ENCODE data around the gene DGCR6. TPM values are rescaled to one million over a fixed set of nuclear protein-coding genes. Genes with fewer than 3 reads are reported as not detected.
"Not testable (repeated sequence)": the region's sequence is repeated elsewhere in the genome, so short reads cannot be mapped to it uniquely, and the experiment has no call there.

The DGCR6 gene
- polyA plus RNA-seq, 10 donors = 34.3 to 94.2 (median 79.4) TPM

DNA sequence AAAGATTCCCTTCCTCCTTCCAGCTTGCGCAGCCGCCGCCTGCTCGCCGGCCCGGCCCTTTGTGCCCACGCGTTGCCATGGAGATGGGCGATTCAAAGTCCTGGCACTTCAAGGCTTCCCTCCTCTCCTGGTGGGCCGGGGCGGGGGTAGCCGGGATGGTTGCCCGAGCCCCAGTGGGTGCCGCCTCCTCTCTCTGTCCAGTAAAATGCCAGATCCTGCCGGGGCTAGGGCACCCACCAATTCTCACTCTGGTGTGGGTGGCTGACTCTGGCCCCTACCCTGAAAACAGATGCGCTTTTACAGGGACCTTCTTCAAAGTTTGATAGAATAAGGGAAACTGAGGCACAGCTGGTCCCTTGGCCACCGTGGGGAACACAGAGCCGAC lies 52.2 kb downstream of the DGCR6 start:
- DNase-seq = not testable (repeated sequence)

DNA sequence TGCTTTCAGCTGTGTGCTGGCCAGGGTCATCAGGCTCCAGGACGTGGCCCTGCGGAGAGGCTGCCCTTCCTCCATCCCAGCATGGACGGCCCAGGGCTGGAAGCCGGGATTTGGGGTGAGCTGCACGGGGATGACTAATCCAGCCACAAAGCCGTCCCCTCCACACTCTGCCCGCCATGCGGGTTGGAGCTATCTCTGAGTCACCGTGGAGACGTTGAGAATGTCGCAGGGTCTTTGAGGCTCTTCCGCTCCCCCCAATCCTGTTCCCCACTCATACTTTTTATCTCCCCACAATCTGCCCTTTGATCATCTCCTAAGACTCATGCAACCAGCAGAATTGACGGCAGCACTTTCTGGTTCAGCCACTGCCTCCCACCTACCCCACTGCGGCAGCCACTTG lies 52.6 kb downstream of the DGCR6 start:
- not testable (repeated sequence) for DNase-seq

- DNase-seq = not testable (repeated sequence)
Observed at GRCh38 chr22:18959266-18959665, 53.1 kb downstream of the DGCR6 start.

- not testable (repeated sequence) for DNase-seq
Observed at GRCh38 chr22:18959741-18960140, 53.6 kb downstream of the DGCR6 start.

- not testable (repeated sequence) for DNase-seq
Observed at GRCh38 chr22:18960166-18960820, 54.2 kb downstream of the DGCR6 start.

GRCh38 chr22:18961201-18961600 lies 55.1 kb downstream of the DGCR6 start:
- not testable (repeated sequence) for DNase-seq

Other genes starting within 250 kb of the DGCR6 start
- 10 to 100 TPM in 1 of 10 donors, 1 to 10 TPM in 9; 2.9 to 11.6 (median 6.1) TPM for gene PRODH, start 30.0 kb downstream of the DGCR6 start, polyA plus RNA-seq (ENCODE audit: insufficient read length in 10 of 10)
- gene DGCR2, start 216.1 kb downstream of the DGCR6 start, polyA plus RNA-seq (ENCODE audit: insufficient read length in 10 of 10) = 10 to 100 TPM; 37.0 to 59.6 (median 48.1) TPM
- gene TSSK2, start 225.0 kb downstream of the DGCR6 start, polyA plus RNA-seq (ENCODE audit: insufficient read length in 10 of 10) = under 1 TPM in 3 of 10 donors, not detected in 7; 0.11 to 0.62 (median 0.31) TPM
- gene ESS2, start 238.3 kb downstream of the DGCR6 start, polyA plus RNA-seq (ENCODE audit: insufficient read length in 10 of 10) = 10 to 100 TPM in 8 of 10 donors, 1 to 10 TPM in 2; 9.5 to 14.4 (median 11.3) TPM
- gene GSC2, start 244.0 kb downstream of the DGCR6 start, polyA plus RNA-seq (ENCODE audit: insufficient read length in 10 of 10) = not detected